SK-N-DZ (cell line): ENCODE results near the gene SMOC2.
A peak's percentile ranks its signal among the peaks of the same experiment; 100 is the strongest.
"Not testable (repeated sequence)": the region's sequence is repeated elsewhere in the genome, so short reads cannot be mapped to it uniquely, and the experiment has no call there.

ENCODE experiments used
- DNase-seq: peaks from one replicate; pipeline ENCODE4 v3.0.0-alpha.2; 2015; ENCODE audit warnings: low spot score

The SMOC2 gene

GRCh38 chr6:168600381-168600780, 159.4 kb downstream of the SMOC2 start:
- DNase-seq = no peak

DNA sequence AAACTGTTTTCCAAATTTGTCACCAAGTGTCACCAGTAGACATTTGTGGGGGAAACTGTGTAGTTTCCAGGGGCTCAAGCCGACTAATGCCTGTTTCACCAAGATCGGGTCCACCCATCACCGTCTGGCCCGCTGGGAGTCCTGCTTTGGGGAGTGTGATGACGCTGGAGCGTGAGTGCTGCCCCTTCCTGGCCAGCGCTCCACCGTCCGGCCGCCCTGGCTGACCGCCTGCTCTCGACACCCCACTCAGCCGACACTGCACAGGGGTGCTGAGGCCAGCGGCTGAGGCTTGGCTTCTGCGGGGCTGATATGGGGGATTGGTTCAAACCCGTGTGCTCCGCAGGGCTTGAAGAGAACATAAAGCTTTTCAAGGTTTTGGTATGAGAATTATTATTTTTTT, 160.1 kb downstream of the SMOC2 start:
- no peak for DNase-seq

GRCh38 chr6:168601546-168601945, 160.6 kb downstream of the SMOC2 start:
- DNase-seq = no peak

DNA sequence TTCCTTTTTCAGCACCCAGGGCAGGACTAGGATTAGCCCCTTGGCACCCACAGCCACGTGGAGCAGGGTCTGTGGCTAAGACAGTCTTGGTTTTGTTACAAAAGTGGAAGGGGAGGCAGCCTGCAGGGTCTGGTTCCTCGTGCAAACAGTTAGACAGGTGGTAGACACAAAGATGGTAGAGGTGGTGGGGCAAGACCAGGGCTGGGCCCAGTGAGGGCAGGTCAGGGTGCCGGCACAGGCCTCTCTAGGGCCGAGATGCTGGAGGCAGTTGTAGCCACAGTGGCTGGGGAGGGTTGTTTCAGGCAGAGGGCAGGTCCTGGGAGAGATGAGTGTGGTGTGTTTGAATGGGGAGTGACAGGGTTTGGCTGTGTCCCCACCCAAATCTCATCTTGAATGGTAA, 161.6 kb downstream of the SMOC2 start:
- no peak for DNase-seq

- DNase-seq = peak; percentile 35
These were observed 162.2 kb downstream of the SMOC2 start for GRCh38 chr6:168603234-168603633.

- DNase-seq = no peak
These were observed 165.0 kb downstream of the SMOC2 start for GRCh38 chr6:168605964-168606363.

- DNase-seq = no peak
These were observed 165.7 kb downstream of the SMOC2 start for GRCh38 chr6:168606722-168607121.

DNA sequence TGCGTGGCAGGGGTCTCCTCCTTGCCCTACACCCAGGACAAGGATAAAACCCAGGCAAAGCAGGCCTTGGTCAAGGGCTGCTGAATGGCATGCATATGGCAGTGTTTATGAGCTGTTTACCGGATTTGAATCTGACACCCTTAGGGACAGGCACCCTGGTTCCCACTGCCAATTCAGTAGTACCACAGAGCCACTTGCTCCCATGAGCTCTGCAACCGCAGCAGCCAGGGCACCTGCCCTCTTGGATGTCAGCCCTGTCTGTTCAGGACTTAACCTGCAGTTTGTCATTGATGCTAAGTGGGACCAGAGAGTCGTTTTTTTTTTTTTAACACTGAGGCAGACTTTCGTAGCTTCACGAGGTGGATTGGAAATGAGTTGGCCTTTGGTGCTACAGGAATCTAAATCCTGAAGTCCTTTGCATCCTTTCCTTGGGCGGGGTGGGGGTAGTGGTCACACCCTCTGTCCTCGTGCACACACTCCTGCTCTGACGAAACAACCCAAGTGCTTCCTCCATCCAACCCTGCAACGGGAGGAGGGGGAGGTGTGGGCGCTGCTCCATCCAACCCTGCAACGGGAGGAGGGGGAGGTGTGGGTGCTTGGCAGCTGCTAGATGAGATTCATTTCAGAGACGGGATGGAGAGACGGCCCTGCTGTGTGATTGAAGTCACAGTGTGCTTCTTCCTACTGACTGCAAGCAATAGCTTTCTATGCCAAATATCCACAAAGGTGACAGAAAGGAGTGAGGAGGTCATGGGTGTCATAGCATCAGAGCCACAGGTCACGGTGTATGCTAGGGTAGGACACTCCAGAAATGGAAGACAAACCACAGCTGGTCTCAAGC, 166.5 kb downstream of the SMOC2 start:
- peak; percentile 63 for DNase-seq

DNA sequence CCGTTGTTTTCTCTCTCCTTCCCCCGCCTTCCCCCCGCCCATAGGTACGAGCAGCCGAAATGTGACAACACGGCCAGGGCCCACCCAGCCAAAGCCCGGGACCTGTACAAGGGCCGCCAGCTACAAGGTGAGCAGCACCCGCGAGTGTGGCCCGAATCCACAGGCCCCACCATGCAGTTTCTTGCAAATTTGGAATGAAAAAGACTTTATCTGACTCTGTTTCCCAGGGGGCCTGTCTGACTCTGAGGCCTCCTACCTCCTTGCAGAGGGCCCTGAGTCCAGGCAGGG, 167.1 kb downstream of the SMOC2 start:
- DNase-seq = no peak

GRCh38 chr6:168609026-168609685, 168.2 kb downstream of the SMOC2 start:
- DNase-seq = no peak

DNA sequence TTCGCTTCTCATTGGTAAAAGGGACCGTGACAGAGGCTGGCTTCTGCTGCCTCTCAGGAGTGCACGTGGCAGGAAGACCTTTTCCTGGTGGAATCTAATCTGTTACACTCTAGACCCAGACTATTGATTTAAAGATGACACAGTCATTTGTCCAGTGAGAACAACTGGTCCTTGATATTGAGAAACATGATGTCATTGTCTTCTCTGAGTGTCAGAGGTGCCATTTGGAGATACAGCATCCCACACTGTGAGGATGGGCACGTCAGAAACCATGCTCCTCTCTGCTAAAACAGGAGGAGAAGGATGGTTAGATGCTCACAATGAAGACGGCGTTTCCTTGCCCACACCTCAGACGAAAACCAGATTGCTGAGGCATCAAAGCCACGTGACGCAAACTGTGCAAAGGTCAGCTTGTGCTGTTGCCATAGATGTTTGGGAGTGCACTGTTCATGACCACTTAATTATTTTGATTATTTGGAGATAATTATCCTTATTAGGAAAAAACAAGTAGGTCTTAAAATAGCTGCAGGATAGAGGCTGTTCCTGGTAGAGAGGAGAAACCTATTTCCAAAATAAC, 169.0 kb downstream of the SMOC2 start:
- no peak for DNase-seq

DNA sequence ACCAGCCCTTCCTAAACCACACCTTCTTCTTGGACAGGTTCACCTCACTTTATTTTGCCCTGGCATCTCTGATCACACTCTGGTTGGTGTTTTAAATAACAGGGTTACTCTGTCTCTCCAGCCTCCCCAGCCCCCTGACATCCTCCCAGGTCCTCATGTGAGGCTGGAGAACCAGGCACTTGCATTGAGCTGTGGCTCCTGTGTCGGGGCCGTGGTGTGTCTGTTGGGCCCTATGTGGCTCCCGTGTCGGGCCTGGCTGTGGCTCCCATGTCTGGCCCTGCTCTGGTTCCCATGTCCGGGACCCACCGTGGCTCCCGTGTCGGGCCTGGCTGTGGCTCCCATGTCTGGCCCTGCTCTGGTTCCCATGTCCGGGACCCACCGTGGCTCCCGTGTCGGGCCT, 170.0 kb downstream of the SMOC2 start:
- DNase-seq = not testable (repeated sequence)

- no peak for DNase-seq
These were observed 170.7 kb downstream of the SMOC2 start for GRCh38 chr6:168611691-168612090.

DNA sequence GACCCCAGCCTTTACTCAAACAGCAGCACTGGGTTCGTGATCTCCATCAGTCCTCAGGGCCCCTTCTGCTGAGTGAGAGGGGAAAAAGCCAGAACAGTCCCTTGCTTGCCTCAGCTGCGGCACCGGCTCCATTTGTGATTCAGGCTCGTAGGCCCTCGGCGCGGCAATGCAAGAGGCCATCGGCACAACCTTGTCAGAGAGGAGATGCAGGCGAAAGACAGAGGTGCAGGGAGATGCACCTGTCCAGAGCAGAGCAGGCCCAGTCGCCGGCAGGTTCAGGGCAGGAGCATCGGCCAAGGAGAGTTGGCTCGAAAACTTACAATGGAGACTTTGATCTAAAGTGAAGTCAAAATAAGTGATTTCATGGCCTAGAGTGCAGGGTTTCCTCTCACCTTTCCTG, 171.6 kb downstream of the SMOC2 start:
- no peak for DNase-seq

DNA sequence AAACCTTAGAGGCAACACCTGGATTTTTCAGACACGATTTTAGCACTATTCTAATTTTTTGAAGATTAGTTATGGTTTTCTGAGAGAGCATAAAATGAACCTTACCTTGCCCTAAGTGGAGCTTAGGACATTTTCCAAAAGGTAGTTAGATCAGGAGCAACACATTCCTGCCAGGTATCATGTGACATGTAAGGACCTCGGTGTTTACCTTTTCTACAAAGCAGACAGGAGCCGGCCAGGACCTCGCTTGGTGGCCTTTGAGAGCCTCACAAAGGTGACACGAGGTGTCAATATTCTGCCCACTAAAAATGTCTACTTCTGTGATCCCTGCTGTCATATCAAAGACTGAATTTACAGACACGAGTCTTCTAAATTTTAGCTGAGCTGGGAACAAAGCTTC, 174.9 kb downstream of the SMOC2 start:
- no peak for DNase-seq

DNA sequence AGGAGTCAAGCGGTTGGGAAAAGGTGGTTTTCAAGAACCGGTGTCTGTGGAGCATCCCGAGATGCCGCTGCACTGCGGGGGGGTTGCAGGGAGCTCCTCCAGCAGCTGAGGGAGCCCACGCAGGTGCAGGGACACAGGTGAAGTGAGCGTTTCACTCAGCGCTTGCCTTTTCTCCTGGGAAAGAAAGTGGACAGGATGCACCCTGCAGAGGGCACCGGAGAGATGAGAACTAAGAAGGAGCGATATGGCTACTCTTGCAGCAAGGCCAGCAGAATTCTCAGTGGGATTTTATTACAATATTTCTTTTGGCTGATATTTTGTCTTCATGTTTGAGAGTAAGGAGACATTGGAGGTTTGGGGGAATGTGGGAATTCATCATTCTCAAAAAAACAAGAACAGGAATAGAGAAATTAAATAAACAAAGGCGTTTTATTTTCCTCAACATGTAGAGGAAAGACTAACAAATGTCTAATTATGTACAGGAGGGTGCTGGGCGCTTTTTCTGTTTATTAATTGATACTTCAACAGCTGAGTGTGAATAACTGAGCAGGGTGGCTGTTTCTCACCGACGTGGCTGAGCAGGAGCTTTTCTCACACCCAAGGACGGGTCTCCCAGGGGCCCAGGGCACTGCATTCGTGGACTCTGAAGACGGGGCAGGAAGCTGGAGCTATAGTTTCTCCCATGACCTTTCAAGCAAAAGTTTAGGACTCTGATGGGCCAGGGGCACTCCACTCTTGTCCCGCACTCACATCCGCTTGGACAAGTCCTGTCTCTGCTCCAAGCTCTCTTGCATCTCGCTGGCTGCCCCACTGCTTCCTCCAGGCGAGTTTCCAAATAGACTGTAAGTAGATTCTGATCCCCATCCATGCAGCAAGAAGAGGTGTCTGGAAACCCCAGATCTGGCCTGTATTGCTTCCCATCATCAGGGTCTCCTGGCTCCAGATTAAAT, 176.1 kb downstream of the SMOC2 start:
- DNase-seq = no peak

DNA sequence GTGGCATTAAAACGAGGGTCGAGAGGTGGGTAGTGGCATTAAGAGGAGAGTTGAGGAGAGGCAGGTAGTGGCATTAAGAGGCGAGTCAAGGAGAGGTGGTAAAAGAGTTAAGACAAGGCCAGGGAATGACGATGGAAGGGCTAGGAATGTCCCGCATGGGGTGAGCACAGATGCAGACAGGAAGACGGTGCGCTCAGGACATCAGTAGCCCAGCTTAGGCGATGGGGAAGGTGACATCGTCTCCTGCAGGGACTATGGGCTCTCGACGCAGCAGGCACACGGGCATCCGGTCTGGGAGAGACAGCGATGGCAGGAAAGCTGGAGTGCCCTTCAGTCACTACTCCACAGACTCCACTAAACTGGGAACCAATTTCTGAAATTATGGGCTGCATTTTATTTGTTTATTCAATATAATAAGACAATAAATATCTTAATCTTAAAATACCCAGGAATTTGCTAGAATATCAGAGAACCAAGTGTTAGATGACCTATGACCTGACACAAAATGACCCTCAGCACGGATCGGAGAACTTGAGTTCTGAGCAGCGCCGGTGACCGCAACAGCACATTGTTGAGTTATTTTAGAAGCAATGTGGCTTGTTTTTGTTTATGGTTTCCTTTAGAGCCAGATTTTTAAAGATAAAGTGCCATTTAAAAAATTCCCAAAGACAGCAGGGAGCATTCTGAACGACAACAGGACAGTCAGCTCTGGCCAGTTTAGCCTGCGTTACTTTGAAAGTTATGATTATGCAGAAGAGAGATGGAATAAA, 177.7 kb downstream of the SMOC2 start:
- no peak for DNase-seq

DNA sequence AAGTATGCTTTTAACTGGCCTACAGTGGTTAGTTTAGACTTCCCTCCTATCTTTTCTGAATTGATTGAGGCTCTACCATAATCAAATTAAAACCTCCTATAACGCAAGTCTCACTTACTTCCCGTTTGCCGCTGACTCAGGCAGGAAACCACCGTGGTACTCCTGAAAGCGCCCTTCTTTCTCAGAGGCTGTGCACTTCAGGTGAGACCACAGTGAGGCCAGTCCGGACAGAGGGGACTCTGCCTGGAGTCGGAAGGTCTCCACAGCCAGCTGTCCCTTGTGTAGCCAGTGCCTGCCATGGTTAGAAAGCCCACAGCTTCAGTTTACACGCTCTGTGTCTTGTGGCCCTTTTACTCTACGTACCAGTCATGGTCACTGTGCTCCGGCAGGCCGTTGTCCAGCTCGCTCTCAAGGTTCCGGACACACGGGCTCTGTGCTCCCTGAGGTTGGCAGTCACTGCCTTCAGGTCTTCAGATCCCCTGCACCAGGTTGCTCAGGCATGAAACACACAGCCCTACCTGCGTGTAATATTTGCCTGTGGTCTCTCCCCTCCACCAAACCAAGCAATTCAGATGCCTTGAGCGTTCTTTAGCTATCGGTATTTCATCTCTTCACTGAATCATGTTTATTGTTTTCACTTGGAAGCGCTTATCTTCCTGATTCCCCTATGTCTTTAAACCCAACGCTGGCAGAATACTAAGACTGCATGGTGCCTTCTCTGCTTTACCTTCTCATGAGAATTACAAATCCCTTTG, 178.8 kb downstream of the SMOC2 start:
- DNase-seq = no peak

GRCh38 chr6:168620578-168620977, 179.6 kb downstream of the SMOC2 start:
- peak; percentile 63 for DNase-seq

DNA sequence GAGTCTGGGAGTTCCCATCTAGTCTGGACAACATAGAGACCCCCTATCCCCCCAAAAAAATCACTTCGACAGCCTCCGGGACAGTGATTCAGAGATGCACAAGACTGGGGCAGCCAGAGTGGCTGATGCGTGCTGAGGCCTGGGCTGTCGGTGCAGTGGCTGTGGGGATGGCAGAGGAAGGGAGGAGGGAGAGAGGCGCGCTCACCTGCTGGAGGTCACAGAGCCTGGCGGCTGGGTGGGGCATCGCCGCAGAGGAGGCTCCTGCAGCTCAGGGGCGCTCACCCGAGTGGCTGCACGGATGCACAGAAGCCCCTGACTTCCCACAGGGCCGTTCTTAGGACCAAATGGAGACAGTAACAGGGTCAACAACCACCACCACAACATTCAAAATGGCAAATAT, 182.8 kb downstream of the SMOC2 start:
- no peak for DNase-seq
